Measurements from ENCODE around the gene SPO11. TPM values are rescaled to one million over a fixed set of nuclear protein-coding genes. Genes with fewer than 3 reads are reported as not detected.

SPO11 gene
- total and polyA plus RNA-seq, 7 donors: not detected

DNA sequence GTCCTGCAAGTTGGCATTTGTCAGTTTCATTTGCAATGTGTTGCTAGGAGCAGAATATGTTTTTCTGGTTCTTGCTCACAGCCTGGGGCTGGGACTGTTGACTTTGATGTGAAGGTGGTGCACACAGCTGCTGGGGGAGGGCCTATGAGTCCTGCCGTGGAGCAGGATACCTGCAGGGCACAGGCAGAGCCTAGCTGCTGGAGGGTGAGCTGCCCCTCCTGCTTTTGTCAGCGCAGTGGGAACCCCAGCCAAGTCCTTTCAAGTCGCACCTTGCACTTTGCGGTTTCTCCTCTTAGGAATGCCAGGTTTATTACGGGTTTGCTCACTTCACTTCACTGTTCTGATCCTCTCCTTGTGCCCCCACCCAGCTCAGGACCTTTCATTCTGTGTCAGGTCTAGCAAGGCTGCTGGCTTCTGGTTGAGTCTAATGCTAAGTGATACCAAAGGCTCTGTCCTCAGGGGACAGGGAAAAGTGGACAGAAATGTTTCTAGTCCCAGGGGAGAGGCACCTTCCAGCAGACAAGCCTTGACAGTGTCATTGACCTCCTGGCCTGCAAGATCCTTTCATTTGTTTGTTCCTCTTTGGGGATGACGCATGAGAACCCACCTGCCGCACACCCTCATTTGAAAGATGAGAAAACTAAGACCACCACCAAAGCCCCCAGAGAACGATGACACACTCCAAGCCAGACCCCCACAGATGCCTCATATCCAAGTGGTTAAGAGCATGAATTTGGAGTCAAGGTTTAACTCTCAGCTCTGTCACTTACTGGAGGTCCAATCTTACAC lies 2.7 kb upstream of the SPO11 start:
- intact Hi-C loops (cut with DNase I): no loop called here
- Histone ChIP-seq H3K27ac (no peak overlapping the region), H3K4me3 (no peak overlapping the region), H3K36me3 (ENCODE audit: insufficient read depth in 1 of 2, low read depth in 1 of 2) (no peaks in the 10 kb centered on the region), H3K4me1 (no peaks in the 10 kb centered on the region), H3K27me3 (ENCODE audit: insufficient read depth in 3 of 3, low read length in 2 of 3) (peaks cover 0 to 37% (median under 1%) of the 10 kb centered on the region in 3 donors), H3K9me3 (no peaks in the 10 kb centered on the region)
- TF ChIP-seq, protein P1, sequence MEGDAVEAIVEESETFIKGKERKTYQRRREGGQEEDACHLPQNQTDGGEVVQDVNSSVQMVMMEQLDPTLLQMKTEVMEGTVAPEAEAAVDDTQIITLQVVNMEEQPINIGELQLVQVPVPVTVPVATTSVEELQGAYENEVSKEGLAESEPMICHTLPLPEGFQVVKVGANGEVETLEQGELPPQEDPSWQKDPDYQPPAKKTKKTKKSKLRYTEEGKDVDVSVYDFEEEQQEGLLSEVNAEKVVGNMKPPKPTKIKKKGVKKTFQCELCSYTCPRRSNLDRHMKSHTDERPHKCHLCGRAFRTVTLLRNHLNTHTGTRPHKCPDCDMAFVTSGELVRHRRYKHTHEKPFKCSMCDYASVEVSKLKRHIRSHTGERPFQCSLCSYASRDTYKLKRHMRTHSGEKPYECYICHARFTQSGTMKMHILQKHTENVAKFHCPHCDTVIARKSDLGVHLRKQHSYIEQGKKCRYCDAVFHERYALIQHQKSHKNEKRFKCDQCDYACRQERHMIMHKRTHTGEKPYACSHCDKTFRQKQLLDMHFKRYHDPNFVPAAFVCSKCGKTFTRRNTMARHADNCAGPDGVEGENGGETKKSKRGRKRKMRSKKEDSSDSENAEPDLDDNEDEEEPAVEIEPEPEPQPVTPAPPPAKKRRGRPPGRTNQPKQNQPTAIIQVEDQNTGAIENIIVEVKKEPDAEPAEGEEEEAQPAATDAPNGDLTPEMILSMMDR (IDR thresholded peaks at IDR 0.05): no peak
- ATAC-seq (no peak), DNase-seq (no peak)
- WGBS, 3 donors: 57 to 61% (median 60%) methylated on average over 8 of the region's 8 CpGs

DNA sequence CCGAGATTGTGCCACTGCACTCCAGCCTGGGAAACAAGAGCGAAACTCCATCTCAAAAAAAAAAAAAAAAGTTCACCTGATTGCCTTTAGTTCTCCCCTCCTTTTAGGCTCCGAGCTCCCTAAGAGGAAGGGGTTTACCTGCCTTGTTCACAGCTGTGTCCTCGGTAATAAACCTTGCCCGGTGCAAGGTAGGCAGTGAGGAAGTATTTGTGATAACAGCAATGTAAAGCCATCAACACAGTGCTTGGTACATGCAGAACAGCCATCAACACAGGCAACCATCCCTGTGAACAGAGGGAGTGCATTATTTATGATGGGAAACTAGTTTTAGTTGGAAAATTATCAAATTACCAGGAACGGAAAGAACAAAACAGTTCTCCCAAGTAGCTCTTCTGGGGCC lies 1.8 kb upstream of the SPO11 start:
- no peak overlapping the region for H3K4me3 ChIP-seq
- H3K36me3 ChIP-seq (ENCODE audit: insufficient read depth in 1 of 2, low read depth in 1 of 2): no peaks in the 10 kb centered on the region
- intact Hi-C loops (cut with DNase I): no loop called here
- peaks cover 0 to 31% (median 2%) of the 10 kb centered on the region in 3 donors for H3K27me3 ChIP-seq (ENCODE audit: insufficient read depth in 3 of 3, low read length in 2 of 3)
- TF ChIP-seq, protein P1 (IDR thresholded peaks at IDR 0.05): no peak
- H3K27ac ChIP-seq: no peak overlapping the region
- no peaks in the 10 kb centered on the region for H3K4me1 ChIP-seq
- no peak for ATAC-seq
- 66 to 75% (median 68%) methylated on average over 6 of the region's 6 CpGs for WGBS, 3 donors
- H3K9me3 ChIP-seq: no peaks in the 10 kb centered on the region
- DNase-seq: no peak

DNA sequence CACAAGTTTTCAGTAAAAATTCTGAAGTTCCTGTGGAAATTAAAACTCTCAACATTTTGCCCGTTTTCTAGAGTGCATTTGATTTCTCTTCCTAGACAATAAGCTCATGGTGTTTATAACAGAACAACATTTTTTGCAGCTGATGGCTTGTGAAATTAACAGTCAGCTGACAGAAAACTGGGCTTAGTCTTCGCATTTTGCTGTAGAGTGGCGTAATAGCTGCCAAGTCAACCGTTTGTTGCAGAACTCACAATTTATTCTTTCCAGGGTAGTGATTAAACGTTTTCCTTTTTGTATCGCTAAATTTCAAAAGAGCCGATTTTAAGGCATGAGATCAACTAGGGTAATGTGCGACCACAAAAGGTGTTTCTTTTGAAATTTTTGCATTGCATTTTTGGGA lies 1.4 kb downstream of the SPO11 start:
- TF ChIP-seq, protein P1 (IDR thresholded peaks at IDR 0.05): no peak
- ATAC-seq: no peak
- intact Hi-C loops (cut with DNase I): no loop called here

DNA sequence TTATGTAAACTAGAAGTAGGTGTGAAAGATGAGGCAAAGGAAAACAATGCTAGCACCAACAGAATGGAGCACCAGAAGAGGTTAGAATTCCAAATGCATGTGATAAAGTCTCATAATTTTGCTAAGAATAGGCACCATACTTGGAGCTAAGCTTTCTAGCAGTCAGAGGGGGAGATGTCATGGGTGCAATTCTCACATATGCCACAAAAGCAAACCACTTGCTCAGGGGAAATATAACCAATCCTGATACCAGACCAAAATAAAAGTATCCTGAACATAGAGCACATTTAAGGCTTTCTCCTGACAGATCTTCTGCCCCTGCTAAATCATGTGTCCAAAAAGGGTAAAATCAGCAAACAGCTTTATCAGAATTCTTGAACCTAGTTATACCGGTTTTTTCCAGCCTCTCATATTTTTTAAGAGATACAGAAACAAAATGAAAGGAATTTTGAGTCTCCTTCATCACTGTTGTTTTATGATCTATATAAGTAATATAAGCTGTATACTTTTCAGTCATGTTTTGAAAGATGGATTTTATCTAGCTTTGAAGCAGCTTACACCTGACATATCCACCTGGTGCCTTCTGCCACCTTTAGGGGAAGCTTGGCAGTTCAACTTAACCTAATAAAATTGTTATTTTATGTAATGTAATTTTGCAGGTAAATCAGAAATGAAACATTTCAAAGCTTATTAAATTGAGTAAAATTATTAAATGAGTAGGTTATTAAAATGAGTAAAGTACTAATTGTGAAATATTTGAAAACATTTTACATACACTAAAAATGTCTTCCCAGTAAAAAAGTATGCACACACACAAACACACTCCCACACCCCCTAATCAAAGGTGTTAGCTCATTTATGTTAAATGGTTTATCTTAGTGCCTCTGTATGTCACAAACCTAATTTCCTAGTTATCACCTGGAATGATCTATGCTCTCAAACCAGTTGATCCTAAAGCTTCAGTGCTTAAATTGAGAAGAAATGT lies 2.8 kb downstream of the SPO11 start:
- intact Hi-C loops (cut with DNase I): no loop called here
- no peak for DNase-seq
- no peak overlapping the region for H3K27ac ChIP-seq
- no peaks in the 10 kb centered on the region for H3K36me3 ChIP-seq (ENCODE audit: insufficient read depth in 1 of 2, low read depth in 1 of 2)
- H3K4me1 ChIP-seq: no peaks in the 10 kb centered on the region
- peaks cover 0 to 33% (median 2%) of the 10 kb centered on the region in 3 donors for H3K27me3 ChIP-seq (ENCODE audit: insufficient read depth in 3 of 3, low read length in 2 of 3)
- 65 to 75% (median 69%) methylated on average over 1 of the region's 1 CpG for WGBS, 3 donors
- TF ChIP-seq, protein P1 (IDR thresholded peaks at IDR 0.05): no peak
- H3K4me3 ChIP-seq: no peak overlapping the region
- H3K9me3 ChIP-seq: no peaks in the 10 kb centered on the region
- no peak for ATAC-seq

More for the DNA sequence above, 1.4 kb downstream of the SPO11 start:
- H3K4me3 ChIP-seq: no peak overlapping the region
- 23 to 41% (median 25%) methylated on average over 8 of the region's 8 CpGs for WGBS, 3 donors
- H3K36me3 ChIP-seq (ENCODE audit: insufficient read depth in 1 of 2, low read depth in 1 of 2): no peaks in the 10 kb centered on the region
- no peak for DNase-seq
- no peak overlapping the region for H3K27ac ChIP-seq
- H3K27me3 ChIP-seq (ENCODE audit: insufficient read depth in 3 of 3, low read length in 2 of 3): peaks cover 0 to 27% (median 2%) of the 10 kb centered on the region in 3 donors
- no peaks in the 10 kb centered on the region for H3K9me3 ChIP-seq
- H3K4me1 ChIP-seq: no peaks in the 10 kb centered on the region

Measured in psoas muscle (tissue), 8 donors.